H9 (cell line): ENCODE measurements around the gene TTC33. TPM values are rescaled to one million over a fixed set of nuclear protein-coding genes. Genes with fewer than 3 reads are reported as not detected.

ENCODE experiments used
- DNase-seq: peaks from one replicate; pipeline ENCODE4 v3.0.0-alpha.2; 2017
- H2AFZ ChIP-seq: one replicate; pipeline ENCODE4 v1.6.1; 2013; ENCODE audit warnings: mild to moderate bottlenecking, low read length, control low read depth, moderate library complexity
- H2AK5ac ChIP-seq: 2 replicates; pipeline ENCODE4 v1.6.1; 2013; ENCODE audit warnings: low read length, control low read depth, mixed read lengths; ENCODE audit not compliant: insufficient read length
- H2BK120ac ChIP-seq: one replicate; pipeline ENCODE4 v1.6.1; 2013; ENCODE audit warnings: low read depth, mild to moderate bottlenecking, low read length, control low read depth, inconsistent platforms; ENCODE audit not compliant: poor library complexity, severe bottlenecking
- H2BK12ac ChIP-seq: 2 replicates; pipeline ENCODE4 v1.6.1; 2013; ENCODE audit warnings: low read length, control low read depth, mixed read lengths, low read depth; ENCODE audit not compliant: insufficient read length
- H2BK15ac ChIP-seq: 2 replicates; pipeline ENCODE4 v1.6.1; 2013; ENCODE audit warnings: low read depth, low read length, control low read depth
- H2BK20ac ChIP-seq: one replicate; pipeline ENCODE4 v1.6.1; 2013; ENCODE audit warnings: low read depth, mild to moderate bottlenecking, low read length, control low read depth, inconsistent platforms; ENCODE audit not compliant: poor library complexity, severe bottlenecking
- H2BK5ac ChIP-seq: 2 replicates; pipeline ENCODE4 v1.6.1; 2013; ENCODE audit warnings: low read length, control low read depth, mixed read lengths; ENCODE audit not compliant: insufficient read length
- H3K14ac ChIP-seq: 2 replicates; pipeline ENCODE4 v1.6.1; 2013; ENCODE audit warnings: low read length, control low read depth; ENCODE audit not compliant: insufficient read depth
- H3K18ac ChIP-seq: 2 replicates; pipeline ENCODE4 v1.6.1; 2013; ENCODE audit warnings: low read depth, mild to moderate bottlenecking, mixed read lengths, low read length, control low read depth; ENCODE audit not compliant: insufficient read length
- H3K23ac ChIP-seq: 2 replicates; pipeline ENCODE4 v1.6.1; 2013; ENCODE audit warnings: low read length, control low read depth, mixed read lengths, low read depth; ENCODE audit not compliant: insufficient read length
- H3K23me2 ChIP-seq: 2 replicates; pipeline ENCODE4 v1.6.1; 2013; ENCODE audit warnings: low read depth, mild to moderate bottlenecking, mixed read lengths, low read length, control low read depth; ENCODE audit not compliant: insufficient read length, poor library complexity, severe bottlenecking
- H3K27ac ChIP-seq: 2 replicates; pipeline ENCODE4 v1.5.1; 2013; ENCODE audit warnings: low read length, control low read depth, mixed read lengths, low read depth; ENCODE audit not compliant: insufficient read length
- H3K27me3 ChIP-seq: 2 replicates; pipeline ENCODE4 v1.6.1; 2013; ENCODE audit warnings: low read length, control low read depth, inconsistent platforms; ENCODE audit not compliant: insufficient read depth
- H3K4ac ChIP-seq: 2 replicates; pipeline ENCODE4 v1.6.1; 2013; ENCODE audit warnings: low read depth, mild to moderate bottlenecking, control low read depth, inconsistent platforms, low read length, moderate library complexity
- H3K4me1 ChIP-seq: 2 replicates; pipeline ENCODE4 v1.6.1; 2013; ENCODE audit warnings: low read length, control low read depth, inconsistent platforms; ENCODE audit not compliant: insufficient read depth
- H3K4me2 ChIP-seq: 2 replicates; pipeline ENCODE4 v1.6.1; 2013; ENCODE audit warnings: low read length, control low read depth, mixed read lengths; ENCODE audit not compliant: insufficient read length, insufficient read depth
- H3K56ac ChIP-seq: 2 replicates; pipeline ENCODE4 v1.6.1; 2013; ENCODE audit warnings: low read depth, mild to moderate bottlenecking, mixed read lengths, low read length, control low read depth; ENCODE audit not compliant: insufficient read length
- H3K79me1 ChIP-seq: 2 replicates; pipeline ENCODE4 v1.6.1; 2013; ENCODE audit warnings: low read depth, mild to moderate bottlenecking, moderate library complexity, low read length, control low read depth, inconsistent platforms; ENCODE audit not compliant: insufficient read depth, poor library complexity, severe bottlenecking
- H3K79me2 ChIP-seq: 2 replicates; pipeline ENCODE4 v1.6.1; 2013; ENCODE audit warnings: low read length, control low read depth, inconsistent platforms; ENCODE audit not compliant: insufficient read depth
- H3K9ac ChIP-seq: 2 replicates; pipeline ENCODE4 v1.6.1; 2013; ENCODE audit warnings: low read length, control low read depth, mixed read lengths; ENCODE audit not compliant: insufficient read length; ENCODE audit errors: extremely low read depth
- H3K9me3 ChIP-seq: one replicate; pipeline ENCODE4 v1.6.1; 2013; ENCODE audit warnings: low read depth, low read length, inconsistent platforms; ENCODE audit not compliant: control insufficient read depth
- H3T11ph ChIP-seq: one replicate; pipeline ENCODE4 v1.6.1; 2013; ENCODE audit warnings: mild to moderate bottlenecking, low read length, control low read depth, inconsistent platforms
- H4K20me1 ChIP-seq: one replicate; pipeline ENCODE4 v1.6.1; 2013; ENCODE audit not compliant: control insufficient read depth, insufficient read length, insufficient read depth
- H4K5ac ChIP-seq: 2 replicates; pipeline ENCODE4 v1.6.1; 2013; ENCODE audit warnings: low read depth, mild to moderate bottlenecking, mixed read lengths, low read length, control low read depth; ENCODE audit not compliant: insufficient read length
- H4K8ac ChIP-seq: replicated peaks from 2 replicates; pipeline ENCODE4 v1.6.1; 2013; ENCODE audit warnings: low read length, control low read depth, mixed read lengths, low read depth; ENCODE audit not compliant: insufficient read length
- H4K91ac ChIP-seq: 2 replicates; pipeline ENCODE4 v1.6.1; 2013; ENCODE audit warnings: low read depth, mild to moderate bottlenecking, moderate library complexity, mixed read lengths, low read length, control low read depth; ENCODE audit not compliant: insufficient read length
- H3K27ac Mint-ChIP-seq, 3 experiments: 2 replicates in 2 of 3; 3 replicates in 1 of 3; pipeline ENCODE4 v1.8.0; 2020 to 2021; ENCODE audit warnings: mixed read lengths in 3 of 3, mild to moderate bottlenecking in 1 of 3, moderate library complexity in 1 of 3
- H3K27me3 Mint-ChIP-seq: 2 replicates; pipeline ENCODE4 v1.8.0; 2021; ENCODE audit warnings: low read depth, mild to moderate bottlenecking, moderate library complexity, mixed read lengths
- H3K36me3 Mint-ChIP-seq, 3 experiments: 2 replicates in 2 of 3; 3 replicates in 1 of 3; pipeline ENCODE4 v1.8.0; 2020 to 2021; ENCODE audit warnings: low read depth in 3 of 3, mixed read lengths in 3 of 3; ENCODE audit not compliant: insufficient read depth in 1 of 3
- H3K4me1 Mint-ChIP-seq, 2 experiments: 2 replicates each; pipeline ENCODE4 v1.8.0; 2020; ENCODE audit warnings: mixed read lengths in 2 of 2
- H3K4me3 Mint-ChIP-seq, 2 experiments: 2 replicates in 1 of 2; 3 replicates in 1 of 2; pipeline ENCODE4 v1.8.0; 2020 to 2021; ENCODE audit warnings: mild to moderate bottlenecking in 2 of 2, mixed read lengths in 2 of 2, moderate library complexity in 1 of 2
- H3K9me3 Mint-ChIP-seq, 2 experiments: 2 replicates in 1 of 2; 3 replicates in 1 of 2; pipeline ENCODE4 v1.8.0; 2020; ENCODE audit warnings: mild to moderate bottlenecking in 2 of 2, mixed read lengths in 2 of 2, moderate library complexity in 1 of 2
- total RNA-seq: library from RNA; stranded (reverse); gene quantifications from 2 replicates; pipeline ENCODE4 v1.2.1, GENCODE V29; 2021
- TF ChIP-seq, protein P1 (sequence below): fragments of 200-600 bp; sonication (generic); conservative IDR thresholded peaks from 3 replicates; pipeline ENCODE4 v1.8.0; 2021; ENCODE audit warnings: antibody characterized with exemption, mild to moderate bottlenecking

The TTC33 gene
- total RNA-seq, 1 experiment from 2014 or later, result 7.3 TPM

DNA sequence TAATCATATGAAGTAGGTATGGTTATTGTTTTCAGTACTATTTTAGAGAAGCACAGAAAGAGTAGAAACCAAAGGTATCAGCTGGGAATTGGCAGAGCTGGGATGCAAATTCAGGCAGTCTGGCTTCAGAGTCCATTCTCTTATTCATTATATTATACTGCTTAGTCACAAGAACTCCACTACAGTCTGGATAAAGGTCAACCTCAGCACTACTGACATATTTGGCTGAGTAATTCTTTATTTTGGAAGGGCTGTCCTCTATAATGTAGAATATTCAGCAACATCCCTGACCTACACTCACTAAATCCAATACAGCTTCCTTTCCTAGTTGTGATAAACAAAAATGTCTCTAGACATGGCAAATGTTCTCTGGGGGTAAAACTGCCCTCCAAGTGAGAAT is 38.5 kb downstream of the TTC33 start:
- H4K8ac ChIP-seq, result no peak overlapping the region
- no peak overlapping the region for H3K4me3 Mint-ChIP-seq
- no peak overlapping the region for H3K23ac ChIP-seq
- H3K27ac Mint-ChIP-seq, result no peak overlapping the region
- no peak overlapping the region for H3K14ac ChIP-seq
- H4K91ac ChIP-seq, result no peak overlapping the region
- no peak overlapping the region for H3K4ac ChIP-seq
- TF ChIP-seq, protein P1, sequence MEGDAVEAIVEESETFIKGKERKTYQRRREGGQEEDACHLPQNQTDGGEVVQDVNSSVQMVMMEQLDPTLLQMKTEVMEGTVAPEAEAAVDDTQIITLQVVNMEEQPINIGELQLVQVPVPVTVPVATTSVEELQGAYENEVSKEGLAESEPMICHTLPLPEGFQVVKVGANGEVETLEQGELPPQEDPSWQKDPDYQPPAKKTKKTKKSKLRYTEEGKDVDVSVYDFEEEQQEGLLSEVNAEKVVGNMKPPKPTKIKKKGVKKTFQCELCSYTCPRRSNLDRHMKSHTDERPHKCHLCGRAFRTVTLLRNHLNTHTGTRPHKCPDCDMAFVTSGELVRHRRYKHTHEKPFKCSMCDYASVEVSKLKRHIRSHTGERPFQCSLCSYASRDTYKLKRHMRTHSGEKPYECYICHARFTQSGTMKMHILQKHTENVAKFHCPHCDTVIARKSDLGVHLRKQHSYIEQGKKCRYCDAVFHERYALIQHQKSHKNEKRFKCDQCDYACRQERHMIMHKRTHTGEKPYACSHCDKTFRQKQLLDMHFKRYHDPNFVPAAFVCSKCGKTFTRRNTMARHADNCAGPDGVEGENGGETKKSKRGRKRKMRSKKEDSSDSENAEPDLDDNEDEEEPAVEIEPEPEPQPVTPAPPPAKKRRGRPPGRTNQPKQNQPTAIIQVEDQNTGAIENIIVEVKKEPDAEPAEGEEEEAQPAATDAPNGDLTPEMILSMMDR, result no peak
- no peaks in the 10 kb centered on the region for H3K4me1 ChIP-seq
- no peak overlapping the region for H2BK120ac ChIP-seq
- H2BK15ac ChIP-seq, result no peak overlapping the region
- no peaks in the 10 kb centered on the region for H3K4me1 Mint-ChIP-seq
- H3K9ac ChIP-seq, result no peak overlapping the region
- H4K20me1 ChIP-seq, result no peaks in the 10 kb centered on the region
- H3K27ac ChIP-seq, result no peak overlapping the region
- no peaks in the 10 kb centered on the region for H3K79me1 ChIP-seq
- H3K27me3 Mint-ChIP-seq, result no peaks in the 10 kb centered on the region; the same call in 1 of the 2 replicates
- H3K79me2 ChIP-seq, result no peaks in the 10 kb centered on the region
- no peaks in the 10 kb centered on the region for H3K9me3 ChIP-seq
- DNase-seq, result no peak
- H3K27me3 ChIP-seq, result no peaks in the 10 kb centered on the region
- H3K4me2 ChIP-seq, result no peak overlapping the region
- no peak overlapping the region for H2BK12ac ChIP-seq
- no peak overlapping the region for H2BK5ac ChIP-seq
- no peak overlapping the region for H3T11ph ChIP-seq
- peaks cover 18 to 20% (median 18%) of the 10 kb centered on the region in 3 experiments for H3K36me3 Mint-ChIP-seq
- no peaks in the 10 kb centered on the region for H3K23me2 ChIP-seq
- H2AK5ac ChIP-seq, result no peak overlapping the region
- H3K56ac ChIP-seq, result no peak overlapping the region
- H2AFZ ChIP-seq, result no peak overlapping the region
- no peak overlapping the region for H3K18ac ChIP-seq
- no peak overlapping the region for H2BK20ac ChIP-seq
- peaks cover 14 to 16% of the 10 kb centered on the region in 2 experiments for H3K9me3 Mint-ChIP-seq
- no peak overlapping the region for H4K5ac ChIP-seq
